GM18511 (cell line): ENCODE data around the gene BAIAP2.

ENCODE experiments used
- ATAC-seq: cut with Tn5 transposase; IDR thresholded peaks from one replicate; pipeline ENCODE4 v1.9.1; 2021; ENCODE audit warnings: mild to moderate bottlenecking, moderate library complexity; ENCODE audit not compliant: unreplicated experiment

Gene BAIAP2

DNA sequence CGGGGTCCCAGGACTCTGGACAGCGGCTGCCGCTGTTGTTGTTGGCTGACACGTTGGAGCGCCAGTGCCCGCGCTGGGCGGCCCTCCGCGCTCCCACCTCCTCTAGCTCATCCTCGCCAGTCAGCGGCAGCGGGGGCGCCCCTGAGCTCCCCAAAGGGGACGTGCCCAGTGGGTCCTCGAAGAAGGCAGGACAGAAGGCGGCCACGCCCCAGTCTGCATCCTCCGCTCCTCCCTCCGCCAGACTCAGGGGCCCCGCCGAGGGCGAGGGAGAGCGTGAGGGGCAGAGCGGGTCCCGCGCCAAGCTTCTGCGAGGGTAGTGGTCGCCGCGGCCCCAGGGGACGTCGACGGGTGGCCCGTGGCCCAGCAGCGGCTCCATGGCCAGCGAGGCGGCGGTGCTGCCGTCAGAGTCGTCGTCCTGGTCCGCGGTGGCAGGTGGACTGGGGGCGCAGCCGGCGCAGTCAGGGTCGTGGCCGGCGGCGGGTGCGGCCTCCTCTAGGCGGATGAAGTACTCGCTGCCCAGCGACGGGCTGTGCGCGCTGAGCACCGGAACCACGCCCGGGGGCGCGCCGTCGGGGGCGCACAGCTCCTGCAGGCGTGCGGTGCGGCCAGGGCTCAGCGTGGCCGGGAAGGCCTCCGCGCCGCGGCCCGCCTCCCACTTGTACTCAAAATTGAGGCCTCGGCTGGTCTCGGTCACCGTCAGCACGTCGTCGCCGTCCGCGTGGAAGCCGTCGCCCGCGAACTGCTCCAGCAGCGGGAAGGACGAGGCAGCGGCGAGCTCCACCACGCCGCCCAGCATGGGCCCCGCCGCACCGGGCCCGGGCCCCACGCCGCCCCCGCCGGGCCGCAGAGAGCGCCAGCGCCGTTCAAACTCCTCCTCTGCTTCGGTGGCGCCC, 87.1 kb downstream of the BAIAP2 start:
- no peak for ATAC-seq

DNA sequence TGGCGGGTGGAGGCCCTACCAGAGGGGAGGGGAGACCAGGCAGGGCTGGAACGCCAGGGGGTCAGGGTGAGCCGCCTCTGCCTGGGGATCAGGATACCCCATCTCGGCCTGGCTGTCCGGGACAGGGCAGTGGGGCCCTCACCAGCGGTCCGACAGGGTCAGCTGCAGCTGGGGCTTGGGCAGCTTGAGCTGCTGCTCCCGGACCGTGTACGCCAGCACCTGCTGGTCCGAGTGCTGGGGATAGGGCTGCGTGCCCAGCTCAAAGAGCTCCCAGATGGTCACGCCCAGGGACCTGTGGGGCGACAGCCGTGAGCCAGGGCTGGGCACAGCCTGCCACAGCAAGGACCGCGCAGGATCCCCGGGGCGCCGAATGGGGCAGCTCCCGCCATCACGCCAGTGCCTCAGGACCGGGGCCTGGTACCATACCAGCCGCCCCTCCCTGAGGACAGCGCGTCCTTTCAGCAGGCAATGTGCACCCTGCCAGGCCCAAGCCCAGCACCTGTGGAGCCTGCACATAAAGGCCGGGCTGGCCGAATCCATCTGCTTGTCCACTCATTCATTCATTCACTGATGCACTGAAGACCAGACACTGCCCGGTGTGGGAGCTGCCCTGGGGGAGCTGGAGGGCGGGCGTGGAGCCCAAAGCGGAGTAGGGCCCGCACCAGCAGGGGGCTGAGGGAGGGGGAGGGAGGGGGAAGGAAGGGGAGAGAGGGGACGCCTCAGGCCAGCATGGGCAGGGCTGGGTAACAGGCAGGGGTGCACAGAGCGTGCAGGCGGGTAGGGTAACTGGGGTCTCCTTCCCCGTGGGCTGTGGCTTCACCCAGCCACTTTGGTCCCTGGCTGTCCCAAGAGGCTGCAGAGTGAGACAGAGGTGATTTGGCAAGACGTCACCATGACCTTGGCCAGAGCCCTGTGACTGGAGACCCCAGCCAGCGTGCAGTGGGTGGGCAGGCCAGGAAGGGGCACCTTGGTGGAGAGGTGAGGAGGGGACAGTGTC, 88.4 kb downstream of the BAIAP2 start:
- ATAC-seq = no peak

DNA sequence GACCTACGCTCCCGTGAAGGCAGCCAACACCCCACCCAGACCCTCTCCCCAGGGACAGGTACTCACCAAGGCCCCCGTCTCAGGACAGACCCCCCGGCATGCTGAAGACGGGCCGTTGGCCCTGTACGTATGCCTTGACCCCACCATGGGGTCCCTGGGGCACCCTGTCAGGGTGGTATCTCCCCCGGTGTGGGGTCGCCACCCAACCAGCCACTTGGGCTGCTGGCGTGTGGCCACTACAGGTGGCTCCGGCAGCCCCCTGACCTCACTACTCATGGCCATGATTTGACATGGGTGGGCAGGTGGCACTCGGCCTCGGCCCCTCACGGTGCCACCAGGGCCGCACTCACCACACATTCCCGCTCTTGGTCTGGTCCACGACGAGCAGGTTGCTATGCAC, 89.4 kb downstream of the BAIAP2 start:
- no peak for ATAC-seq

DNA sequence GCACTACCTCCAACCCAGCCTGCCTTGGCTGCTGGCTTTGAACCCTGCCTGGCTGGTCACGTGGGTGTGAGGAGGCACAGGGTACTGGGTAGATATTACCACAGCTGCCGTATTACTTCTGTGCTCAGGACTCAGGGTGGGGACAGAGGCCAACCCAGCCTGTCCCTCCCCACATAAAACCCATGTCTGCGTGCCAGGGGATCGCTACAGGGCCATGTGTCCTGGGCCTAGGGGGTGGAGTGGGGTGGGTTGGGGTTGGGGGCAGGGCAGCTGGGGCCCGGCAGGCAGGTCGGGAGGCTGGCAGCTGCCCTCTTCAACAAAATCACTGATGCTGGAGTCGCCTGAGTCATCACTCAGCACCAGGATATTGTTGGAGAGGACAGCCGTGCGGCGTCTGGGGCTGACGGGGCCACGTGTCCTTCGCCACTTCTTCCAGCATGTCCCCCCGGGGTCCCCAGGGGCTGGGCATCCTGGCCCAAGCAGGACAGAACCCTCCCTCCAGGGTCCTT, 90.7 kb downstream of the BAIAP2 start:
- no peak for ATAC-seq

DNA sequence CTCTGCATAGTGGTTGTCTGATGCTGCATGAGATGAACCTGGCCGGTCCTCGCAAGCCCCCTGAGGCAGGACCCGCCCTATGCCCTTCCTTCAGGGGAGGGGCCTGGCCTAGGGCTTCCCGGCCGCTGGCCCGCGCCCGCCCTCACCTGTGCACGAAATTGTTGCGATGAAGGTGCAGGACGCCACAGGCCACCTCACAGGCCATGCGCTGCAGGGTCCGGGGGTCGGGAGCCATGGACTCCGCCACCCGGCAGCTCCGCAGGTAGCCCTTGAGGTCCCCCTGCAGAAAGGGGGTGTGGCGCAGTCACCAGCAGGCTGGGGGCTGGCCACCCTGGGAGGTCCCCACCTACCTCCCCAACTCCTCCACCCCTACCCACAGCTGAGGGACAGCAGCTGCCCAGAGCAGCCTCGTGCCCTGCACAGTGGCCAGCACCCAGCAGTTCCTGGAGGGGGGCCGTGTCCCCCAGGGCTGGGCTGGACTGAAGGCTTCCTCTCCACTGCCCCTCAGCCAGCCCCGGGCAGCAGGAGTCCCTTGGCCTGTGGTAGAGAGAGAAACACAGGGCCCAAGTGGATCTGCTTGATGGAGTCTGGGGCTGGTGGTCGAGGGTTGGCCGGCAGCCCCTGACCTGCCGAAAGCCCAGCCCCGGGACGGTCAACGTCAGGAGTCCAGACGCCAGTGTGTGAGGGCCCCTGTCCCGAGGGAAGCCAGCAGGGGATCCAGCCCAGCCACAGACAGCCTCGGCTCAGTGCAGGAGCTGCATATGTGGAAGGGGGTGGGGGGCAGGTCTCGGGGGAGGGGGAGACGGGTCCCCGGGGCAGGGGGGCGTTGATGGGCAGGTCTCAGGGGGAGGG, 91.6 kb downstream of the BAIAP2 start:
- no peak for ATAC-seq

DNA sequence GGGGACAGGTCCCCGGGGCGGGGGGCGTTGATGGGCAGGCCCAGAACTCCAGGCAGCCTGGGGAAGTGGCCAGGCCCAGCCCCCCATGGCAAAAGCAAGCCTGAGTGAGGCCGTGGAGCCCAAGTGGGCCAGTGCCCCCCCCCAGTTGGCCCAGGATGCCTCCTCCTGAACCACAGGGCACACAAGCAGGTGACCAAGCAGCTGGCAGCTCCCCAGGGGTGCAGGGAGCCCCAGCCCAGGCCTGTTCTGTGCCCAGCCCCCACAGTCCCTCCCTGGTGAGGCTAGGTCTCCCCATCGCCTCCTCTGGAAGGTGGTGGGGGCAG, 92.1 kb downstream of the BAIAP2 start:
- ATAC-seq = no peak

DNA sequence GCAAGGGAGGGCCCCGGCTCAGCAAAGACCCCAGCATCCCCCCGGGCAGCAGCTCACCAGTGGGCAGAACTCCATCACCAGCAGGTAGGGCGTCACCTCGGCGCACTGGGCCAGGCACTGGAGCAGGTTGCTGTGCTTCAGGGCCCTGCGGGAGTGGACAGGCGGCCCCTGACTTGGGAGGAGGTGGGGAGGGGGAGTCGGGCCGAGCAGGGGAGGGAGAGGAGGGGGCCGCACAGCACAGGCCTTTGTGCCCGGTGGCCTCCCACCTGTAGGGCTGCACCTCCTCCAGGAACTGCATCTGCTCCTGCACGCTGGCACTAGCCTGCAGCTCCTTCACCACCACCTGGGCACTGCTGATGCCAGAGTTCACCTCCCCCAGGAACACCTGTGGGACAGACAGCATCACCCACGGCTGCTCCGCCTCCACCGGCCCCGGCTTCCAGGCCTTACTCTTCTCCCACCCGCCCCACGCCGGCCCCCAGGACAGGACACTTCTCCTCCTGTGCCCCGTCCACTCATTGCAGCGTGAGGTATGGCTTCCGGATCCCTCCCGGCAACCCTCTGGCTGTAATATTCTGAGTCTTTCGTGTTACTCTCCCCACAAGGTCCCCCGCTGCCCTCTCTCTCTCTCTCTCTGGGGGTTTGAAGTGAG, 92.7 kb downstream of the BAIAP2 start:
- no peak for ATAC-seq

DNA sequence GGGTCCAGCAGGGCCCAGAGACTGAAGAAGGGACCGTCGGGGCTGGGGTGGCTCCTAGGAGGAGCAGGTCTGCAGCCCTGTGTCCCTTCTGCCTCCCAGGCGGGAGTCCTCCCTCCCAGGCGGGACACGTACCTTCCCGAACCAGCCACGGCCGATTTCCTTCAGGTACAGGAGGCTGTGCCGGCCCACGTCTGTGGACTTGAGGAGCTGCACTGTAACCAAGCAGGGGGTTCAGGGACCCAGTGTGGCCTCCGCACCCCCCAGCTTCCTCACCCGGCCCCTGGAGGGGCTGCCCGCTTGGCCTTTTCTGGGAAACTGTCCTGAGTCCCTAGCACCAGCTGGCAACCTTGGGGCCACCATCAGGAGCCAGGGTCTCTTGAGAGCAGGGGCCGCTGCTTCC, 93.4 kb downstream of the BAIAP2 start:
- ATAC-seq = no peak

DNA sequence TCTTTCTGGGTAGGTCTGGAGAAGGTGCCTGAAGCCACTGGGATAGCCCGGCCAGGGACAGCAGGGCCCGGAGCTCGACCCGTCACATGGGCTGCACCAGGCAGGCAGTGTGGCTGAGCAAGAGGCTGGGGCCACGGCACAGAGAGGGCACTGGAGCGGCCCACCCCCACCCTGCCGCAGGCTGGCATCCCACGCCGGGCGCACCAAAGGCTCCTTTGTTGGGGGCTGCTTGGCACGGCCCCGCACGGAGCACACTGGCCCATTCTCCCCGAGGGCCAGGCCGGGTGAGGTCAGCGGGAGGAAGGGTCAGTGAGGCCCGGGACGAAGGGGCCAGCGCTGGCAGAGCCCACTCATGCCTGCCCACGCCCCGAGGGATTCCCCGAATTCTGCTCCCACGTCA, 93.8 kb downstream of the BAIAP2 start:
- no peak for ATAC-seq

DNA sequence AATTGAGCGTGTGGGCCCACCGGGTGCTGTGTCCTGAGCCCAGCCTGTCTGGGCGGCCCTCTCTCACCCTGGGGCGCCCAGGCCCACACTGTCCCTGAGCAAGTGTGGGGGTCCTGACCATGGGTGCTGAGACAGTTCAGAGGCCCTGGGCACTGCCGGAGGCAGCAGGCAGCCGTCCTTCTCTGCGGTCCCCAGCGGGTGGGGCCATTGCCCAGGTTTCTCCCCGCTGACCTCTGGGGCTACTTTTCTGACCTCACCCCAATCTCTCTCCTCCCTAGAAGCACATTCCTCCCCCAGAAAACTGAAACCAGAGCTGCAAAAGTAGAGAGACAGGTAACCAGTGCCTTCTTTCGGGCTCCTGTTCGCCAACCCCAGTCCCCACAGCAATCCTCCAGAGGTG, 94.3 kb downstream of the BAIAP2 start:
- ATAC-seq = no peak

DNA sequence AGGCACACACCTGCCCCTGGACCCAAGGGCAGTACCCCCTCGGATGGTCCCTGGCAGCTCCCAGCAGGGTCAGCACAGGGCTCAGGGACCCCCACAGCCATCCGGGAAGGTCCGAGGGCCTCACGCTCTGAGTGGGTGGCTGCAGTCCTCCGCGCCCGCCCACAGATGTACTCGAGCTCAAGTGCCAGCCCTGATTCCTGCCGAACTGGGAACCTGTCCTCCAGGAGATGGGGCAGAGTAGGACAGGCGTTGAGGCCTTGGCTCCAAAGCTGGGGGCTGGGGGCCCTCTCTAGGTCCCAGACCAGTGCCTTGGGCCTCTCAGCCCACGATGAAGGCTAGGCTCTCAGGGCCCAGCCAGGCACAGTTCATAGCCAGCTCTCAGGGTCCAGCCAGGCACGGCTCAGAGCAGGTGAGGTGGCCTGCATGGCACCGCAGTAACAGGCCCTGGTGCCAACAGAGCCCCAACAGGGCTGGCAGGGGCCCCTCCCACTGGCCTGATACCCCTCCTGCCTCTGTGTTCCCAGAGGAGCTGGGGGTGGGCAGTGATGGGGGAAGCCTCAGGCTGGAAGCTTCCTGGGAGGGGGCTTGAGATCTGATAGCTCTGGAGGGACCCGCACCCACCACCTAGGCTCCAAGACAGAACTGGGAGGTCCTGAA, 94.9 kb downstream of the BAIAP2 start:
- no peak for ATAC-seq

DNA sequence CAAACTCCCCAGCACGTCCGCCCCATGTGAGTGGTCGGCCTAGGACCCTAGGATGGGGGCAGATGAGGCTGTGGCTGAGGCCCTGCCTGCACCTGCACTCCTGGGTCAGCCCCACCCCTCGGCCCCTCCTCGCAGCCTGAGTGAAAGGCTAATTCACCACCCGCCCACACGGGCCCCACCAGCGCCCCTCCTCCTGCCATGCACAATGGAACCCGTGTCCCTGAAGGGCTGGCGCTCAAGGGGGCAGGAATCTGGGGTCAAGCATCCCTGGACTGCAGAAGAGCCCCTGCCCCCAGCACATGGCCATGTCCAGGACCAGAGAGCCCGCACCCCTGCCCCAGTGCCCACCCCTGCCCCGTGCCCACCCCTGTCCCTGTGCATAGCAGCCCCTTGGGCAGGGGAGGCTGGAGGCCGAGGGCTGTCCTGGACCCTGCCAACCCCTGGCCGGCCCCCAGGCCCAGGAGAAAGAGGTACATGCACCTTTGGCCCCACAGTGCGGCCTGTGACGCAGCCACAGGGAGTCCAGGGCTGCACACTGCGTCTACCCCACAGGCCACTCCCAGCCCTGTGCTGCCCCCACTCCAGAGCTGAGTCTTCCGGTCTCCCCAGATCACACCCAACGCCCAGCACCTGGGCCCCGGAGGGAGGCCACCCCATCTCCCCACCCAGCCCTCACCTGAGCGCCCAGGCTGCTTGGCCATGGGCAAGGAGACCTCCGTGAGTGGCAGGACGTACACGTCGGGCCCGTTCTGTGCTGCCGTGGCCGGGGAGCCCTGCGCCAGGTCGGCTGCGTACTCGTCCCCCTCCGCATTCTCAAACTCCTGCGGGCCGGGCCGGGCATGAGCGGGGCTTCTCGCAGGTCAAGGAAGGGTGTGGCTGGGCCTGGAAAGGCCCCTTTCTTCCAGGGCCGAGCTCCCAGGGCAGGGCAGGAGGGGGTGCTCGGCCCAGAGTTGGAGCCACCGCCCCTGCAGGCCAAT, 95.7 kb downstream of the BAIAP2 start:
- ATAC-seq = no peak

DNA sequence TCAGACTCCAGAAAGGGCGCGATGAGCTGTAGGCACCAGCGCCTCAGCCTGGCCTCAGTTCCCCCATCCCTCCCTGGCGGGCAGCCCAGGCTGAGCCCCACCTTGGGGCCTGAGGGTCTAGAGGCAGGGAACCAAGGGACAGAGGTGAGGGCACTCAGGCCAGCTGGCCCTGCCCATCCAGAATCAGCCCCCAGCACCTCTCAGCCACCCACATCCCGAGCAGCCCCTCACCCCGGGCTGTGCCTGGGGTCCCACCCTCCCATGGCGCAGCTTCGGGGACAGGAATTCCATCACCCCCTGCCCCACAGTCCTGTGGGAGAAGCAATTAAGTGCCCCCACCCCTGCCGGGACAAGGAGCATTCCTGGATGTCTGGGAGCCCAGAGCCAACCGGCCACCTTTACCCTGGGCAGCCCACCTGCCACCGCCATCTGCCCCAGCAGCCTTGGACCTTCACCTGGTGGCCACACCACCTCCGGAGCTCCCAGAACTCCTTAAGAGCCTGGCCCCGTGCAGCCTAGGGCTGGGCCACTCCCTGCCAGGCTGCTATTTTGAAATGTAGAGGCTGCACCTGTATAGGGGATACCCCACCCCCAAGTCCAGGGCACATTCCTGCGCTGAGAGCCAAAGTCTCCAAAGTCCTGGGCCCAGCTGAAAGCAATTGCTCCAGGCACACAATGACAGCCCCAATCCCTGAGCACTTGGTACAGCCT, 96.7 kb downstream of the BAIAP2 start:
- no peak for ATAC-seq

DNA sequence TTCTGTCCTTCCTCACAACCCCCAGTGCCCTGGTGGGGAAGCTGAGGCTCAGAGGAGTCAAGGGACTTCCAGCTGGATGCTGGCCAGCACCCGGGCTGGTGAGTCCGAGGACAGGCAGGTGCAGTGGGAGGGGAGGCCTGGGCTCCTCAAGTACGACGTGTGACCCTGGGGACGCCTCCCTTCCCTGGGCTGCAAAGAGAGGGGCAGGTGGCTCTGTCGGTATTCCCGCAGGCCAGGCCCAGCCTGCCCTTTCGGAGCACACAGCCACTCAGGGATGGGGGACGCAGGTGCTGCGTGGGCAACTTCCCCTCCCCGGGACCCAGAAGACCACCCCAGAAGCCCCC, 97.2 kb downstream of the BAIAP2 start:
- no peak for ATAC-seq

DNA sequence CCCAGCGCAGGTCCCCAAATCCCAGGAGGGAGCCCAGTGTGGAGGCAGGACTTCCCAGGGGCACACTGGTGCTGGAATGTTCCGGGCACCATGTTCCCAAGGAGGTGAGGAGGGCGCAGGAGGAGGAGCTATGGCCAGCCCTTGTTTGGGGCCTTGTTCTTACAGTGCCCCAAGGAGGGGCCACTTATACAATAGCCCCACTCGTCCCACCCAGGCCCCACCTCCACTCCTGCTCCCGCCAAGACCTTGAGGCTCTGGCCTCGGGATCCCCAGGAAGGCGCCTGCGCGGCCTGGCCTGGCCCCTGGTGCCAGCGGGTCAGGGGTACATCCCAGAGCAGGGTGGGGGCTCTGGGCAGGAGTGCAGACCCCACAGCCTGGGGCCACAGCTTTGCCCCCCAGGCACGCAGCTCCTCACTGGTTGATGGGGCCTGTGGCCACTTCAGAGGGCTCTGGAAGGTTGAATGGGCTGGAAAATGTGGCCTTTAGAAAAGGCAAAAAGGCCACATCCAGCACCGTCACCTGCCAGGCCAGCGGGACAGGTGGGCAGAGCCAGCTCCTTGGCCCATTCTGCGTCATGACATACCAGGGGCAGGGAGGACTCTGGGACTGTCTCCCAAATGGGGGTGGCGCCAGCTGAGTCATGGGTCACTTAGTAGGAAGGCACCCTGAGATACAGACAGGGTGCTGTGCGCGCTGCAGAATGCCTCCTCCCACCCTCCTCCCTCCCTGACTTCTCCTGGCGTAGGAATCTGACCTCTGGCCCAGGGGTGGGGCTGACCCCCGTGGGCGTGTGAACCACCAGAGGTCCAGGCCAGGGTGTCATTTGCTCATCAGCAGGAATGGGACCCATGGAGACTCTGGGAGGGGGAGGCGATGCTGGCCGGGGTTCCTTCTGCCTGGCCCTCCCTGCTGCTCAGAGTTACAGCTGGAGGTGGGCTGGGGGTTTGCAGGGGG, 98.1 kb downstream of the BAIAP2 start:
- ATAC-seq = no peak

DNA sequence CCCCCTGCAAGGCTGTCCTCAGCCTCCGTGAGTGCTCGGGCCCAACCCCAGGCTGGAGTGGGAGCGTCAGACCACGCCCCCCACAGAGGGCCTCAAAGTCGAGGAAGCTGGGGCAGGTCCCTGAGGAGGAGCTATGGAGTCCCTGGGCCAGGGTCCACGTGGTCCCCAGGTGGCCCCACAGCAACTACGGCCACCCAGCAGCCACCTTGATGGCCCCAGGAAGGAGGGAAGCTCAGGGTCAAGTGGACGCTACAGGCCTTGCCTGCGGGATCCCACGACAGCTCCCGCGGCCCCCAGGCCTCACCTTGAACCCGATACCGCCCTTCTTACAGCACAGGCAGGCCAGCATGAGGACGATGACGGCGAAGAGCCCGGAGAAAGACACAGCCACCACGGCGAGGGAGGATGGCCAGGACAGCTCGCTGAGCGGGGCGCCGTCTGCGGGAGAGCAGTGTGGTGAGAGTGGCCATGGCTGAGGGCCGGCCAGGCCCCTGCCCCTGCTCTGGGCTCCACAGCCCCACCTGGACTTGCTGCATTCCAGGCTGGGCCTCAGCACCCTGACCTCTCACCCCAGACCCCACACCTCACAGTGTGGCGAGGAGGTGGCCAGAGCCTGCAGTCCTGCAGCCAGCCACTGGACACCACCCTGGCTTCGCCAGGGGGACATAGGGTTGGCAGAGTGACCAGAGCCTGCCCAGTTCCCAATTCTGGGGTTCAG, 99.3 kb downstream of the BAIAP2 start:
- ATAC-seq = no peak
